ENCODE measurements around the gene TOM1. TPM values are rescaled to one million over a fixed set of nuclear protein-coding genes. Genes with fewer than 3 reads are reported as not detected.
"Not testable (repeated sequence)": the region's sequence is repeated elsewhere in the genome, so short reads cannot be mapped to it uniquely, and the experiment has no call there.

TOM1 gene
- total RNA-seq, 1 donor from 2014 or later = 48.2 TPM

DNA sequence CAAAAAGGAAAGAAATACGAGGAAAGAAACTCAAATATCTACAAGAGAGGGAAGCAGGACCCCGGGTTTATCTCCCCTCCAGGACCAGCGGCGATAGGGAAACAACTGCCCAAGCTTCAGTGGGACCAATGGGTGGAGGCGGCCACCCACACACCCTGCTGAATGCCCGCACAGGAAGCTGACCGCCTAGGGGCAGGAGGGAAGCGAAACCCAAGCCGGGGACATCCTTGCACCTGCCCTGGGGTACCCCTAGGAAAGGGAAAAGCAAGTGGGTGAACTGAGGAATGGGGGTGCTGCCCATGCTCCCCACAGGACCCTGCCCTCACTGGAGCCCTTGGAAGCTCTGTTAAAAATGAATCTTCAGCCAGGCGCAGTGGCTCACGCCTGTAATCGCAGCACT is 53.6 kb downstream of the TOM1 start:
- intact Hi-C loops (cut with DNase I) = no loop called here
- no peak for ATAC-seq
- no peak for DNase-seq (ENCODE audit: low spot score)

DNA sequence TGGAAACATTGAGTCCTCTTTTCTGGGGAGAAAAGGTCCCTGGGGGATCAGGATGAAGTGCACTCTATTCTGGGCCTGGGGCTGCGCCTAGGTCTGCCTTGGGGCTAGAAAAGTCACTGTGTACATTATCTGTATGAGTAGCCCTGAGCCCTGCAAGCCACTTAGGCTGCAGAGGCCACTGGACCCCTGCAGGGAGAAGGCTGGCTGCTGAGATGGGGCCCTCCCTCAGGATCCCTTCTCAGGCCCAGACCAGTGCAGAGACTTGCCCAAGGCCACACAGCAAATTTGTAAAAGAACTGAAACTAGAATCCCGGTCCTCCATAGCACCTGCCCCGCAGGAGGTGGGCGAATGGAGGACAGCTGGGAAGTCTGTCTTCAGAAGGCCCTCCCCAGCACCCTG is 54.4 kb downstream of the TOM1 start:
- ATAC-seq (no peak), DNase-seq (ENCODE audit: low spot score) (no peak)
- intact Hi-C loops (cut with DNase I) = no loop called here

DNA sequence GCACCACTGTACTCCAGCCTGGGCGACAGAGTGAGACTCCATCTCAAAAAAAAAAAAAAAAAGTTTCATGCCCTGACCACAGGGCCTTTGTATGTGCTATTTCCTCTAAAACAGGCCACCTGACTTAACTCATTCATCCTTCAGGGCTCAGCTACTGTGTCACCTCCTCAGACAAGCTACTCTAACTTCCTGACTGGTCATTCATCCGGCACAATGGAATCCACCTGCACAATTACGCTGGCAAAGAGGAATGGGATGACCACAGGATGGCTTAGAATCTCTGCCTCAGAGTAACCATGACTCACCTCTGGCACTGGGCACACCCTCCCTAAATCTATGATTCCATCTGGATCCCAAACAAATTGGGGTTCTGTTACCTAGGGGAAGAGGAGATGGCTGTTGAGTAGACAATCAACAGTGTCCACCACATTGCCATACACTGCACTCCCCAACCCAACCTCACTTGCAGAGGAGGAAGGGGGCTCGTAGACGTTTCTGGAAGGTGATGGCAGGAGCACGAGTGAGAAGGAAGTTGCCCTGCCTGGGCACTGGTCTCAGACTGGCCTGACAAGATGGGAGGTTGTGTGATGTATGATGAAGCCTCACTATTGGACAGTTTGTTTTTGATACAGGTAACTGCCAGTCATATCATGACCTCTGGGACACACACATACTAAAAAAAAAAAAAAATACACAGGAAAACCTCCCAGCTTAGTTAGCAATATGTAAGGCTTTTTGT is 58.4 kb downstream of the TOM1 start:
- DNase-seq (ENCODE audit: low spot score) (no peak), ATAC-seq (no peak)
- intact Hi-C loops (cut with DNase I) = no loop called here

DNA sequence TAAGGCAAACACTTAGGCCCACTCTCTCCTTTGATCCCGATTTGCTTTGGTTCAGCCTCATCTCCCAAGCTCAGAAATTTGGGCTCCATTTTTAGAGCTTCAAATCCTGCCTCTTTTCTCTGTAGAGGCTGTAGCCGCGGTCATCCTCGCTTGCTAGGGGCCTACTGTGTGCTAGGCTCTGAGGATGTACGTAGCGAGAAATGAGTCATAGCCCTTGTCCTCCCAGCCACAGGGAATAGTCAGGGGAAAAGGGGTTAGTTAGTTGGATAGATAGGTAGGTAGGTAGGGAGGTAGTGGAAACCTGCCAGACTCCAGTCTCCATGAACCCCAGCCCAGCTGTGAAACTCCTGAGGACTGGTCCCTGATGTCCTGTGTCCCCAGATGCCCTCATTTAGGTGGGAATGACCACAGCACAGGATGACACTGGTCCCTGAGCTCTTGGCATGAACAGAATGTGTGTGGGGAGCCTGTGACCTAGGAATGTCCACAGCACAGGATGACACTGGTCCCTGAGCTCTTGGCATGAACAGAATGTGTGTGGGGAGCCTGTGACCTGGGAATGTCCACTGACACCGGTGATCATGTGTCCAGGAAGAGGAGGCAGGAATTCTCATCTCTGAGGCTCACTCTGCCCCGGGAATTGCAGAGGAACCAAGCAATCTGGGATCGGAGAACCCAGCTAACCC is 59.8 kb downstream of the TOM1 start:
- ATAC-seq (no peak), DNase-seq (ENCODE audit: low spot score) (no peak)
- intact Hi-C loops (cut with DNase I) = no loop called here

DNA sequence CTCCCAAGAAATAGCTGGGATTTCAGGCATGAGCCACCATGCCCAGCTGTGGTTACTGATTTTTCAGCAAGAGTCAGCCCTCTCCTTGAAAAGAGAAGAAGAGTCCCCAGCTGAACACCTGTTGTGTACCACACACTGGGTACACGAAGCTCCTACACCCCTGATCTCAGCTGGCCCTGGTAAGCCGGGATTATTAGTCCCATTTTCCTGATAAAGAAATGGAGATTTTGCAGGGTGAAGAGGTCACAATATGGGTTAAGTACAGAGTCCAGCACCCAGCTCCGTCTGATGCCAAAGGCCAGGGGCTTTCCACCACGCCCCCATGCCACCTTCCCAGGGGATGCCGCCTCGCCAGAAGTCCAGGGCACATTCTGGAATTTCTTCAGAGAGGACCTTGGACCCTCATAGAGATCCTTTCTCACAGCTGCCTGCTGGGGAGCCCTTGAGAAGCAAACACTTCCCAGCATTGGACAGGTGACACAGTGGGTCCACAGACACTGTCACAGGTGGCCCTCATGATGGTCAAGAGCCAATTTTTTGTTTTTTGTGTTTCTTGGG is 61.4 kb downstream of the TOM1 start:
- intact Hi-C loops (cut with DNase I) = no loop called here
- no peak for ATAC-seq
- no peak for DNase-seq (ENCODE audit: low spot score)

DNA sequence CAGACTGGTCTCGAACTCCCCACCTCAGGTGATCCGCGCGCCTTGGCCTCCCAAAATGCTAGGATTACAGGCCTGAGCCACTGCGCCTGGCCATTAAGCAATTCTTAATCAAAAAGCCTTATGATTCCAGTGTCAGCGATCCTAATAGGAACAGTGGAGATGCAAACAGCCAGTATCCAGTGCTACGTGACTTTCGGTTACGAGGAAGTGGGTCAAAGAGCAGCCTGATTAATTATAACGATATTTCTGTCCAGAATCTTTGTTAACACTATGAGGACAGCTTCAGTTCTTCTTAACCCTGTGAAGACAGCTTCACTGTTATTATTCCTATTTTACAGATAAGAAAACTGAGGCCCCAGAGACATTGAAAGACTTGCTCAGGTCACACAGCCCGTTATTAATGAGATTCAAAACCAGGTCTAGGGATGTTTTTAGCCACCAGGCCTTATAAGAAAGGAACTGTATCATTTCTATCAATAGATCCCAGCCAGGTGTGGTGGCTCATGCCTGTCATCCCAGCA is 63.9 kb downstream of the TOM1 start:
- no peak for DNase-seq (ENCODE audit: low spot score)
- no peak for ATAC-seq
- intact Hi-C loops (cut with DNase I) = no loop called here

DNA sequence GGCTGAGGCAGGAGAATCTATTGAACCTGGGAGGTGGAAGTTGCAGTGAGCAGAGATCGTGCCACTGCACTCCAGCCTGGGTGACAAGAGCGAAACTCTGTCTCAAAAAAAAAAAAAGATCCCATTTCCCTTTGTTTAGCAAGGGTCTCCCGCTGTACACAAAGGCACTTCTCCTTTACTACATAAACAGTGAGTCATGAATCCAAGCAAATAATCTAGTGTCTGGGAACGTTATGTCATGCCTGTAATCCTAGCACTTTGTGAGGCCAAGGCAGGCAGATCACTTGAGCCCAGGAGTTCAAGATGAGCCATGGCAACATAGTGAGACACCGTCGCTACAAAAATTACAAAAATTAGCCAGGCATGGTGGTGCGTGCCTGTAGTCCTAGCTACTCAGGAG is 64.5 kb downstream of the TOM1 start:
- intact Hi-C loops (cut with DNase I); DNase-seq (ENCODE audit: low spot score): not testable (repeated sequence)
- ATAC-seq = peak; percentile 33

DNA sequence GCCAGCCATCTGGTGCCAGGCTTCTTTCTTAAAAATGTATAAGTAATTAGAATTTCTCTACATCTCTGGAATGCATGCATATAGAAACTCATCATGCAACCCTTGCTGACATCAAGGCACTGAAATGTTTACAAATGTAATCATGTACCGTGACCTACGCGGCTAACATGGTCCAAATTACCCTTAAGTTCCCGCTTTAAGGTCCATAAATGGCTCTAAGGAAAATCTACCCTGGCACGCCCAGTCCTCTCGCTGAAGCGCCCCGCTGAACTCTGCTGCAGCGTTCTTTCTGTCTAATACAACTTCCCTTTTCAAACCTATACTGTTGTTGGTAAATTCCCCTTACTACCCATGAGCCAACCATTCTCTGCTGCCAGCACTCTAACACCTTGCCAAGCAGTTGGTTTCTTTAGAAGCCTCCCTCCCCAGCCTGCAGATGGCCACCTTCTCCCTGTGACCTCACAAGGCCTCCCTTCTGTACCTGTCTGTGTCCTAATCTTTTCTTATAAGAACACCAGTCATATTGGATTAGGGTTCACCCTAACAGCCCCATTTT is 67.7 kb downstream of the TOM1 start:
- intact Hi-C loops (cut with DNase I) = no loop called here
- DNase-seq (ENCODE audit: low spot score) (no peak), ATAC-seq (no peak)

DNA sequence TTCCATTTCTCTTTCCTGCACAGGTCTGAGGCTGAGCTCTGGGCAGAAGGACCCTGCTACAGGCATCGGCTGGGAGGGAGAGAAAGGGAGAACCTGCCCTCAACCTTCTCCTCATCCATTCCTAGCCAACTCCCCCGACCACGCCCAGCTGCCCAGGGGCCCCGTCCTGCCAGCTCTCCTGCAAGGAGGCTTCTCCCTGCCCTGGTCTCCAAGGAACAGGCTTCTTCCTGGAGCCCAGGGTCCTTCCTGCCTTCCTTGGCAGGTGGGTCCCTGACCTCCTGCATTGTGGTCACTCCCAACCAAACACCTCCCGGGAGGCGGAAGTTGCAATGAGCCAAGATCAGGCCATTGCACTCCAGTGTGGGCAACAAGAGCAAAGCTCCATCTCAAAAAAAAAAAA is 68.7 kb downstream of the TOM1 start:
- ATAC-seq = no peak
- intact Hi-C loops (cut with DNase I) = no loop called here

DNA sequence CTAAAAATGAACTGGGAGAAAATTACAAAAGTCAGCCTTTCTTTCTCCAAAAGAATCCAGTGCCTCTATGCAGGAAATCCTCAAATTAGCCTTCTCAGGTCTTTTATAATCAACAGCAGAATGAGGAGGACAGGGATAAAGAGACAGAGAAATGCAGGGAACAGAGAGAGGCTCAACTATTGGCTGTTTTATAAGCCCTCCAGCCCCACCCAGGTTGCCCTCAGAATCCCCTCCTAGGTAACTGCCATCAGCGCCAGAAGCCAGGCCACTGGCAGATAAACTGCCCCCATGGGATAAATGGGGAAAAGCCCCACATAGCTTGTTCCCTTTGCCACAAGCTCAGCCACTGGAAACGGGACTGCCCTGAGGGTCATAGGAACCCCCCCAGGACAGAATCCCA is 70.3 kb downstream of the TOM1 start:
- intact Hi-C loops (cut with DNase I) = no loop called here
- DNase-seq (ENCODE audit: low spot score) (no peak), ATAC-seq (no peak)

More for the DNA sequence above, 68.7 kb downstream of the TOM1 start:
- no peak for DNase-seq (ENCODE audit: low spot score)

DNA sequence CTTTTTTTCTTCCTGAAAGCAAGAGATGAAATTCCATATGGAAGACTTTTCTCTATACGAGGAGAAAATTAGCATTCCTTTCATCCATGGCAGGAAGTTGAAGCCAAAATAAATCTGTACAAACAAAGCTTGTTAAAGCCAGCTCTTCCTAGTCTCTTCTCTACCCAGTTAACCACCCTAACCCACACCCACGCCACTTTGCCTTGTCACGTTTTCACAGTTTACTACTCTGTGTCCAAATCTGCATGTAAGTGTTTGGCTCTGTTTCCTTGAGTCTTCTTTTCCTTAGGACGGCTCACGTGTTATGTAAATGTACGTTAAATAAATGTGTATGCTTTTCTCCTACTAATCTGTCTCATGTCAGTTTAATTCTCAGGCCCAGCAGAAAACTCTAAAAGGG is 74.1 kb downstream of the TOM1 start:
- DNase-seq (ENCODE audit: low spot score) (no peak), ATAC-seq (no peak)
- intact Hi-C loops (cut with DNase I) = no loop called here

DNA sequence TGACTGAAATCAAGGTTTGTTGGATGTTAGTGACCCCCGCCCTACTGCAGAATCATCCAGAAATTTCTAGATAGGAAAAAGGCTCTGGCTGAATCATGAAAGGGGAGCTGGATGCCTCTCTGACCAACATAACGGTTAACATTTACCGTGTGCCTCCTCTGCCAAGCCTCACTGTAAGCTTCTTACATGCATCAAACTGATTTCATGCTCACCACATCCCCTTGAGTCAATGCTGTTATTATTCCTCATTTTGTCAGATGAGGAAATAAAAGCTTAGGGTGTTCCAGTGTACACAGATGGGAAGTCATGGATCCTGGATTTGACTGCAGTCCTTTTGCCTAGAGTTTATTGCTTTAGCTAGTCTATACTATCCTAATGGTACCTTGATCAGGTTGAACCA is 75.3 kb downstream of the TOM1 start:
- no peak for ATAC-seq
- no peak for DNase-seq (ENCODE audit: low spot score)
- intact Hi-C loops (cut with DNase I) = no loop called here

DNA sequence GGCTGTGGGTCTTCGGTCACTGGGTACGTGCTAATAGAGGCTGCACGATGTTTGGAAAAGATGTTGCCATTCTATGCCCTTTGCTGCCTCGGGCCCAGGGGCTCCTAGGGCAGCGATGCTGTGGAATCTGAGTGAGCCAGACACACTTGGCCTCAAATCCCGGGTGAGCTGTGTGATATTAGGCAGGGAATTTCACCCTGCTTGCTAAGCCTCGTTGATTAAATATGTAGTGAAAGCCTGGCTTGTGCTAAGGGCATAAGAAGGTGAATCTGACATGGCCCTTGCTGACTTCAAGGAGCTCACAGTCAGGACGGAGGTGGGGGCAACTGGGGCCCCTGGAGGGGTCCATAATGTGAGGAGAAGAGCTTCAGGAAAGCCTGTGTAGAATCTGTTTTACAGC is 75.8 kb downstream of the TOM1 start:
- DNase-seq (ENCODE audit: low spot score) (no peak), ATAC-seq (no peak)
- intact Hi-C loops (cut with DNase I) = no loop called here

DNA sequence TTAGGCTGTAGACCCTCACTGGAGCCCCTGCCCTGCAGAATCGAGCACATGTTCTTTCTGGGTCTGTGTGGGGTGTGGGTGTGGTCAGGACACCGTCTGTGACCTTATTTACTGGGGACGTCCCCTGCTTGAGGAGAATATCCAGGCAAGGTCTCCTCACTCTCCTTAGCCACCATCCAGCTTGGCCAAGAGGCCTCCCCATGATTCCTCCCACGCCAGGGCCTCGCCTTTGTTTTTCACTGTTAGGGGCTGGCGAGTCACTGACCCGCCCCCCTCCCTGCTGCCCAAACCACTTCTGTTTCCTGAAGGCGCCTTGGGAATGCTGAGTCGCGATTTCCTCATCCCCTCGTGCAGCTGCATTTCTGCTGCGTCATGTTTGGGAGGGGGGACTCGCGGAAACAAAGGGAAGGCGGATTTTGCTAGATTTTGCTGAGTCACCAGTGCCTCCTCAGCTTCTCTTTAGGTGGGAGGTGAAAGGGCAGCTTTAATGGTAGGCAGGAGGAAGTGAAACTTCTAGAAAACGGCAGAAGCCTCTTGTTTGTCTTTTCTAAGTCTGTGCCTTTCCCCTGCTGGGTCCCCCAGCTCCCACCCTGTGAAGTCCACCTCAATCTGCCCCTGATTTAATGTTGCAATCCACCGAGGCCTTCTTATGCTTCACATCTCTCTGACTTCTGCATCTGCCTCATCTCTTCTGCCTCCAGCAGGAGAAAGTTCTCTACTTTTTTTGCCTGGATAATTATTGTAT is 77.2 kb downstream of the TOM1 start:
- peak; percentile 97 for DNase-seq (ENCODE audit: low spot score)
- intact Hi-C loops (cut with DNase I) = no loop called here
- ATAC-seq = peak; percentile 81

DNA sequence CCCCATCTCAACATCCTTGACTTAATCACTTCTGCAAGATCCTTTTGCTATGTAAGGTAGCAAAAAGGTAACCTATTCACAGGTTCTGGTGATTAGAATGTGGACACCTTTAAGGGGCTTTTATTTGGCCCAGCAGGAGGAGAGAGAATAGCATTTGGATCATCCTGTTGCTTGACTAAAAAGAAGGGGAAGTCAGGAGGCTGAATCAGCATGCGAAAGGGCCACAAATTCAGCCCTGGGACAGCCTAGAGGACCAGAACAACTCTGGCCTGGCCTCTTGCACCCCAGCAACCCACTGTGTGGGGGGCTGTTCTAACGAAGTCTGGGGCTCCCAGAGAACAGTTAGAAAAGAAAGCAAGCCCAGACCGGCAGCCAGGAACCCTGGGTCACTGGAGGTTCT is 78.0 kb downstream of the TOM1 start:
- no peak for DNase-seq (ENCODE audit: low spot score)
- intact Hi-C loops (cut with DNase I) = no loop called here
- ATAC-seq = no peak

DNA sequence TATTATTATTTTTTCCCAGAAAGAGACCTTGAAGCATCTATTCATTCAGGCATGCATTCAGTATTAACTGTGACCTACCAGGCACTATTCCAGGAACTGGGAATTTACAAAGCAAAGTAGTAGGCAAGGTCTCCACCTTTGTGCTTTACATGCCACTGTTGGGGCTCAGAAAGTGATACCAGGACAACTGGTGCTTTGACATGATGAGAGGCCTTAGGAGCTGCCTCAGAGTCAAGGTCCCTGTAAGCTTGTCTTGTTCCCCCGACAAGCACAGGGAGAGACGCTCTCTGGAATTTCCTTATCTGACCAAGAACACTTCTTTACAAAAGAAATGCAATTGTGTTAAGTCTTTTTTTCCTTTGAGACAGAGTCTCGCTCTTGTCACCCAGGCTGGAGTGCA is 78.9 kb downstream of the TOM1 start:
- DNase-seq (ENCODE audit: low spot score) (no peak), ATAC-seq (no peak)
- intact Hi-C loops (cut with DNase I) = no loop called here

DNA sequence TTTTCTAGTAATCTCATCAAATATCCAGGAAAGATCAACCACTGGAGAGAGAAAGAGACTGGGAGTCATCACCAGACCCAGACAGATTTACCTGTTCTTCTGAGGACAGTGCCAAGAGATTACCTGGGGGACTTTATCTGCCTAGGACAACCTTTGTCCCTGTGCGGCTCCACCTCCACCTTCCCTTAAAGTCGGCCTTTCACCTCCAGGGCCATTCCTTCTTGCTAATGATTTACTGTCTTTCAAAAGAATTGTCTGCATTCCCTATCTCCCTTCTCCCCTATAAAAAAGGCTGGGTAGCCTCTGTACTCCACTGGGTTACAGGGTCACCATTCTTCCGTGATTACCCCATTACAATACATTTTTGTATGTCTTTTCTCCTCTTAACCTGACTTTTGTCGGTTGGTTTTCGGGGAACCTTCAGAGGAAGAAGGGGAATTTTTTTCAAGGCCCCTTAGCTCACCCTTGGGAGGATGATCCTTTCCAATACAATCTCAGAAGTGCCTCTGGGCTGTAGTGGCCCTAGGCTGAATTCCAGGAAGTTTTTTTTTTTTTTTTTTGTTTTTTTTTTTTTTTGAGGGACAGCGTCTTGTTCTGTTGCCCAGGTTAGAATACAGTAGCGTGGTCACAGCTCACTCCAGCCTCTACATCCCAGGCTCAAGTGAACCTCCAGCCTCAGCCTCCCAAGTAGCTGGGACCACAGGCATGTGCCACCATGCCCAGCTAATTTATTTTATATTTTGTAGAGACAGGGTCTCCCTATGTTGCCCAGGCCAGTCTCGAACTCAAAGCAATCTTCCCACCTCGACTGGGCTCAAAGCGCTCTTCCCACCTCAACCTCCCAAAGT is 79.7 kb downstream of the TOM1 start:
- intact Hi-C loops (cut with DNase I) = no loop called here
- ATAC-seq (no peak), DNase-seq (ENCODE audit: low spot score) (no peak)

DNA sequence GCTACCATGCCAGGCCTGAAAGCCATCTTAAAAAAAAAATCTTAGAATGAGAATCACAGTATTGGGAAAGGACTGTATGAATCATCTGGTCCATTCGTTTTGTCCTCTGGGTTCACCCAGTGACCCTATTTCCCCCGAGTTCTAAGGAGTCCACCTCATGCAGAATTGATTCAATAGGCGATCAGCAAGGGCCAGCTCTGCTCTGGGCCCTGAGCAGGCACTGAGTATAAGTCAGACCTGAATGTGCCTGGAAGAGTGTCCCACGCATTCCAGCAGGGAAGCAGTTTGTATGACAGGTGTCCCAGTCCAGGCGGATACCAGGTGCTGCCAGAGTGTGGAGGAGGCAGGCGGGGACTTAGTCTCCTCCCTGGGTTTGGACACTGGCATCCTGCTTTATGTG is 80.3 kb downstream of the TOM1 start:
- intact Hi-C loops (cut with DNase I) = no loop called here
- DNase-seq (ENCODE audit: low spot score) (no peak), ATAC-seq (no peak)

All from sciatic nerve (tissue), 2 donors.